Astrocyte of the spinal cord (primary cell): ENCODE data around the gene MAIP1.

ENCODE experiments used
- DNase-seq: peaks from one replicate; pipeline ENCODE4 v3.0.0; 2011; ENCODE audit warnings: low read depth, low spot score
- H3K4me3 ChIP-seq: 2 replicates; pipeline ENCODE4 v1.5.1; 2011; ENCODE audit warnings: low read depth, mild to moderate bottlenecking, low read length, moderate library complexity
- in situ Hi-C: cut with HindIII; loops from 2 replicates; pipeline ENCODE4 v1.10.0; 2017; ENCODE audit warnings: low sequenced_read_pairs
- TF ChIP-seq, protein P1 (sequence below): IDR thresholded peaks from 2 replicates; pipeline ENCODE4 v1.5.1; 2012; ENCODE audit warnings: low read depth, mild to moderate bottlenecking, low read length, inconsistent platforms

The MAIP1 gene

DNA sequence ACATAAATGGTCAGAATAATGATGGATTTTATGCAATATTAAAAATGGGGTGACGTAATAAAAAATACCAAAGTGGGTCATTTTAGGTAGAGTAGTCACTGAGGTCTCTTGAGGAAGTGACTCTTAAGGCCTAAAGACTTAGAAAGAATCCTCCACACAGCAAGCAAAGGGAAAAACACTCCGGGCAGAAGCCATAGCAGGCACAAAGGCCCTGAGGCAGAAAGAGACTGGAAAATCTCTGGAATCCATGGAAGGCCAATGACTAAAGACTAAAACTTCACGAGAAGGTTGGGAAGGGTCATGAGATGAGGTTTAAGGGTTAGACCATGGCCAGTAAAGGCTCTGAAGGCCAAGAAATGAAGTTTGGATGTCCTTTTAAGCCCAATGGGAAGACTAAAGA lies 36.9 kb downstream of the MAIP1 start:
- no peak overlapping the region for H3K4me3 ChIP-seq
- TF ChIP-seq, protein P1, sequence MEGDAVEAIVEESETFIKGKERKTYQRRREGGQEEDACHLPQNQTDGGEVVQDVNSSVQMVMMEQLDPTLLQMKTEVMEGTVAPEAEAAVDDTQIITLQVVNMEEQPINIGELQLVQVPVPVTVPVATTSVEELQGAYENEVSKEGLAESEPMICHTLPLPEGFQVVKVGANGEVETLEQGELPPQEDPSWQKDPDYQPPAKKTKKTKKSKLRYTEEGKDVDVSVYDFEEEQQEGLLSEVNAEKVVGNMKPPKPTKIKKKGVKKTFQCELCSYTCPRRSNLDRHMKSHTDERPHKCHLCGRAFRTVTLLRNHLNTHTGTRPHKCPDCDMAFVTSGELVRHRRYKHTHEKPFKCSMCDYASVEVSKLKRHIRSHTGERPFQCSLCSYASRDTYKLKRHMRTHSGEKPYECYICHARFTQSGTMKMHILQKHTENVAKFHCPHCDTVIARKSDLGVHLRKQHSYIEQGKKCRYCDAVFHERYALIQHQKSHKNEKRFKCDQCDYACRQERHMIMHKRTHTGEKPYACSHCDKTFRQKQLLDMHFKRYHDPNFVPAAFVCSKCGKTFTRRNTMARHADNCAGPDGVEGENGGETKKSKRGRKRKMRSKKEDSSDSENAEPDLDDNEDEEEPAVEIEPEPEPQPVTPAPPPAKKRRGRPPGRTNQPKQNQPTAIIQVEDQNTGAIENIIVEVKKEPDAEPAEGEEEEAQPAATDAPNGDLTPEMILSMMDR, result no peak
- in situ Hi-C loops, result no loop called here
- no peak for DNase-seq

DNA sequence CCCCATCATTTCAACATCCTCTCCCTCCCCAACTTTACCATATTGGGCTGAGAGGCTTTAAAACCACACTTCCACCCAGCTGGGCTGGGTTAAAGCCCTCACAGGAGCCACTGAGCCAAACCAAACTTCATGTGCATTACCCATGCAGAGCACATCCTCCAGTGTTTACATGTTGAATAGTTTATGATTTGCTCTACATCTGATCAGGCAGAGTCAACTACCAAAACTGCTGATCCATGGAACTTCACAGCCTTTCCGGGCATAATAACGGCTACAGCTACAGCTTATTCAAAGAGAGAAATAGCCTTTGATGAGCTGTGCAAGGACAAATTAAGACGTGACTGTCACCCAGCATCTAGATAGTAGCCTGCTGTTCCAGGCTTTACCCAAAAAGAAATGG lies 39.0 kb downstream of the MAIP1 start:
- DNase-seq, result no peak
- in situ Hi-C loops, result no loop called here
- TF ChIP-seq, protein P1, result no peak
- no peak overlapping the region for H3K4me3 ChIP-seq

- DNase-seq, result no peak
- TF ChIP-seq, protein P1, result no peak
- no peak overlapping the region for H3K4me3 ChIP-seq
- in situ Hi-C loops, result no loop called here
These were observed 39.5 kb downstream of the MAIP1 start for GRCh38 chr2:199994896-199995295.

GRCh38 chr2:199997296-199997695 lies 41.9 kb downstream of the MAIP1 start:
- in situ Hi-C loops, result no loop called here
- no peak for DNase-seq
- TF ChIP-seq, protein P1, result no peak
- no peak overlapping the region for H3K4me3 ChIP-seq

DNA sequence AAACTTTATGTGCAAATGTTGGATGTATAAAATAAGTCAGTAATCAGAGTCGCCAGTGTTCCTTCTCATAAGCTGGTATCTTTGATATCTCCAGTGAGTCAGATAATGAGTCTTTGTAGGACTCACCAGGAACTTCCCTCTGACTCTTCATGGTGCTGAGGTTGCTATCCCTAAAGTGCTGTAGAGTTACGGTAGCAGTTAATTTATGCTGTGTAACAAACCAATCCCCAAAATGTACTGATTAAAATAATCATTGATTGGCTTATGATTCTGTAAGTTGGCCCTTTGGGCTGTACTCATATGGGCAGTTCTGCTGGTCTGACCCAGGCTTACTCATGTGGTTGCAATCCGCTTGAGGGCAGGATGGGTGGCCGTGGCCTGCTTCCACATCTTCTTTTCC lies 43.8 kb downstream of the MAIP1 start:
- H3K4me3 ChIP-seq, result no peak overlapping the region
- in situ Hi-C loops, result no loop called here
- TF ChIP-seq, protein P1, result no peak
- DNase-seq, result no peak

DNA sequence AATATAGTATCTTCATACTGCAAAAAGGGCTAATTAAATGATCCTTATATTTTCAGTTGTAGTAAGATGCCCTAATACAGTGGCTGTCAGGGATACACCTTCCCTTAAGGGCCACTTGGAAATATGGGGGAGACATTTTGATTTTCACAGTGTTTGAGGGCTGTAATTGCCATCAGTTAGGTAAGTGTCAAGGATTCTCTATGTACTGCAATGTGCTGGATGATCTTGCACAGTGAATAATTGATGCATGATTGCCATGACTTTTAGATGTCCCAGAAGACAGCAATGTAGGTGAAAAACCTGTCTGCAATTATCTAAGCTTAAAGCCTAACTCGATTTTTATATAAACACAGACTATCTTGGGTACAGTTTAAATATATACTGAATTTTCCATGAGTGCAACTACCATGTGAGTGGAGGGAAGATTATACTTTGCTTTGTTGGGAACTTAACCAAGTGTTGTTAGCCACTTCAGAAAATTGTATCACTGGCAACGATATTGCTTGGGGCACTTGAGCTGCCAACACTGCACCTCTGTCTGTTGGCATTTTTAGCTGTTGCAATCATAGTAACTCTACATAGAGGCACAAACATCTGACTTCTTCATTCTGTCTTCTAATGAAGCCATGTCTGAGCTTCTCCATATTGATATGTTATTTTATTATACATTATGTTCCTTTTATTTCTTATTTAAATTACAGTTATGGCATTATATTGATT lies 45.2 kb downstream of the MAIP1 start:
- in situ Hi-C loops, result no loop called here
- H3K4me3 ChIP-seq, result no peak overlapping the region
- TF ChIP-seq, protein P1, result no peak
- no peak for DNase-seq
